Hepatocyte (in vitro differentiated cells): Measurements from ENCODE around the gene CYP2A7. TPM values are rescaled to one million over a fixed set of nuclear protein-coding genes. Genes with fewer than 3 reads are reported as not detected.
"Not testable (repeated sequence)": the region's sequence is repeated elsewhere in the genome, so short reads cannot be mapped to it uniquely, and the experiment has no call there.

ENCODE experiments used
- DNase-seq: peaks from one replicate; pipeline ENCODE4 v3.0.0-alpha.2; 2016; ENCODE audit warnings: low spot score
- H2AFZ ChIP-seq: fragments of 200-600 bp; sonication (generic); 2 replicates; pipeline ENCODE4 v1.6.0; 2016; ENCODE audit warnings: antibody characterized with exemption, mild to moderate bottlenecking
- H3K27ac ChIP-seq: fragments of 200-600 bp; sonication (generic); 2 replicates; pipeline ENCODE4 v1.5.1; 2016; ENCODE audit warnings: mild to moderate bottlenecking
- H3K27me3 ChIP-seq: fragments of 200-600 bp; sonication (generic); 2 replicates; pipeline ENCODE4 v1.6.1; 2016
- H3K36me3 ChIP-seq: fragments of 200-600 bp; sonication (generic); replicated peaks from 2 replicates; pipeline ENCODE4 v1.5.1; 2016; ENCODE audit warnings: low read depth; ENCODE audit not compliant: insufficient read depth
- H3K4me1 ChIP-seq: fragments of 200-600 bp; sonication (generic); 2 replicates; pipeline ENCODE4 v1.5.1; 2016; ENCODE audit warnings: mild to moderate bottlenecking, moderate library complexity; ENCODE audit not compliant: insufficient read depth
- H3K4me2 ChIP-seq: fragments of 200-600 bp; sonication (generic); 2 replicates; pipeline ENCODE4 v1.6.0; 2016
- H3K4me3 ChIP-seq: fragments of 200-600 bp; sonication (generic); 2 replicates; pipeline ENCODE4 v1.5.1; 2016; ENCODE audit warnings: mild to moderate bottlenecking
- H3K79me2 ChIP-seq: fragments of 200-600 bp; sonication (generic); 2 replicates; pipeline ENCODE4 v1.6.0; 2017; ENCODE audit warnings: mild to moderate bottlenecking
- H3K9me2 ChIP-seq: fragments of 200-600 bp; sonication (generic); replicated peaks from 2 replicates; pipeline ENCODE4 v1.6.0; 2017; ENCODE audit warnings: mild to moderate bottlenecking; ENCODE audit not compliant: insufficient read depth
- H3K9me3 ChIP-seq: fragments of 200-600 bp; sonication (generic); 2 replicates; pipeline ENCODE4 v1.5.1; 2016; ENCODE audit warnings: low read depth, mild to moderate bottlenecking
- H4K20me1 ChIP-seq: fragments of 200-600 bp; sonication (generic); 2 replicates; pipeline ENCODE4 v1.6.0; 2016; ENCODE audit warnings: mild to moderate bottlenecking; ENCODE audit not compliant: insufficient read depth, poor library complexity, severe bottlenecking
- CTCF ChIP-seq: fragments of 200-600 bp; sonication (generic); IDR thresholded peaks from 2 replicates; pipeline ENCODE4 v1.5.1; 2016; ENCODE audit warnings: antibody characterized with exemption, mild to moderate bottlenecking; ENCODE audit not compliant: poor library complexity
- EZH2 ChIP-seq: fragments of 200-600 bp; sonication (generic); IDR thresholded peaks from 2 replicates; pipeline ENCODE4 v1.6.1; 2016; ENCODE audit warnings: antibody characterized with exemption, mild to moderate bottlenecking, borderline replicate concordance
- EZH2phosphoT487 ChIP-seq: fragments of 200-600 bp; sonication (generic); IDR thresholded peaks from one replicate; pipeline ENCODE4 v1.6.1; 2018; ENCODE audit warnings: antibody characterized with exemption, mild to moderate bottlenecking, low read depth, moderate library complexity; ENCODE audit not compliant: unreplicated experiment, severe bottlenecking
- WGBS: methylation state at CpG from one replicate; pipeline ENCODE4 v1.1.6; 2016; ENCODE audit warnings: low lambda C conversion rate; ENCODE audit errors: missing lambda C conversion rate; 5-methylcytosine and 5-hydroxymethylcytosine counted together
- polyA plus RNA-seq: library from polyadenylated mRNA; unstranded; fragments of >200 nt; fragmentation: Nextera tagmentation; extraction: Ambion mirVana; gene quantifications from 2 replicates; pipeline ENCODE4 v1.2.1, GENCODE V29; 2016
- total RNA-seq: library from RNA; depleted of rRNA; stranded (reverse); fragments of >200 nt; gene quantifications from 2 replicates; pipeline ENCODE4 v1.2.3, GENCODE V29; 2014

CYP2A7 gene
- total RNA-seq (not detected in 2 replicates), polyA plus RNA-seq (not detected in 2 replicates)

- DNase-seq, H3K79me2 ChIP-seq, H4K20me1 ChIP-seq, H3K36me3 ChIP-seq, H2AFZ ChIP-seq, H3K4me3 ChIP-seq, H3K27ac ChIP-seq, H3K4me1 ChIP-seq, H3K9me3 ChIP-seq, H3K27me3 ChIP-seq, H3K4me2 ChIP-seq, H3K9me2 ChIP-seq: not testable (repeated sequence)
- 83% methylated on average over 3 of the region's 3 CpGs for WGBS
These were observed at the start of gene CYP2A7 for GRCh38 chr19:40882062-40882461. Gene CYP2A7, minus strand, starts transcription at chr19:40882231. Its CDS starts 21 bp downstream, at chr19:40882210.

- H3K36me3 ChIP-seq, H3K79me2 ChIP-seq, H4K20me1 ChIP-seq, H3K27me3 ChIP-seq, H2AFZ ChIP-seq, H3K27ac ChIP-seq, H3K4me2 ChIP-seq, H3K9me3 ChIP-seq, DNase-seq, H3K4me3 ChIP-seq, H3K9me2 ChIP-seq: not testable (repeated sequence)
- H3K4me1 ChIP-seq: peaks cover 11% of the 10 kb centered on the region
- WGBS: 93% methylated on average over 2 of the region's 2 CpGs
These were observed 48.8 kb upstream of the CYP2A7 start for GRCh38 chr19:40930799-40931198.

GRCh38 chr19:40929942-40930341 is 47.9 kb upstream of the CYP2A7 start:
- H3K27ac ChIP-seq: peak overlapping the region; percentile 54
- not testable (repeated sequence) for H3K27me3 ChIP-seq, H3K79me2 ChIP-seq, H3K36me3 ChIP-seq, H4K20me1 ChIP-seq, H3K9me3 ChIP-seq, H3K4me3 ChIP-seq, H2AFZ ChIP-seq, DNase-seq, H3K4me2 ChIP-seq, H3K9me2 ChIP-seq
- WGBS: 76% methylated on average over 3 of the region's 3 CpGs
- peaks cover 11% of the 10 kb centered on the region for H3K4me1 ChIP-seq

GRCh38 chr19:40928850-40929249 is 46.8 kb upstream of the CYP2A7 start:
- Histone ChIP-seq H3K4me3 (no peak overlapping the region), H3K27ac (peak overlapping the region; percentile 89), H3K27me3 (no peaks in the 10 kb centered on the region), H2AFZ (no peak overlapping the region), H3K36me3 (no peaks in the 10 kb centered on the region), H3K9me2 (no peaks in the 10 kb centered on the region), H4K20me1 (no peaks in the 10 kb centered on the region), H3K4me2 (peak overlapping the region; percentile 11), H3K79me2 (no peaks in the 10 kb centered on the region), H3K9me3 (no peaks in the 10 kb centered on the region), H3K4me1 (peaks cover 16% of the 10 kb centered on the region)
- WGBS: 33% methylated on average over 1 of the region's 1 CpG
- DNase-seq: peak; percentile 32
- TF ChIP-seq EZH2phosphoT487: no peak
- TF ChIP-seq EZH2: no peak
- no peak for TF ChIP-seq CTCF

- H3K4me1 ChIP-seq: peaks cover 29% of the 10 kb centered on the region
These were observed 45.5 kb upstream of the CYP2A7 start for GRCh38 chr19:40927567-40927966.

GRCh38 chr19:40926276-40926675 is 44.2 kb upstream of the CYP2A7 start:
- H3K4me3 ChIP-seq: not testable (repeated sequence)
- H3K4me1 ChIP-seq: peaks cover 41% of the 10 kb centered on the region

More at GRCh38 chr19:40927567-40927966, 45.5 kb upstream of the CYP2A7 start:
- WGBS: 85% methylated on average over 3 of the region's 3 CpGs
- no peaks in the 10 kb centered on the region for H3K9me2 ChIP-seq
- no peak overlapping the region for H2AFZ ChIP-seq
- H3K4me3 ChIP-seq: no peak overlapping the region
- no peak for DNase-seq
- no peak overlapping the region for H3K4me2 ChIP-seq
- no peaks in the 10 kb centered on the region for H3K9me3 ChIP-seq
- no peaks in the 10 kb centered on the region for H3K79me2 ChIP-seq
- no peaks in the 10 kb centered on the region for H3K36me3 ChIP-seq
- peak overlapping the region; percentile 89 for H3K27ac ChIP-seq
- TF ChIP-seq EZH2phosphoT487 (no peak), EZH2 (no peak), CTCF (no peak)
- no peaks in the 10 kb centered on the region for H4K20me1 ChIP-seq
- no peaks in the 10 kb centered on the region for H3K27me3 ChIP-seq

More at GRCh38 chr19:40926276-40926675, 44.2 kb upstream of the CYP2A7 start:
- not testable (repeated sequence) for H3K27me3 ChIP-seq, H3K36me3 ChIP-seq, H3K79me2 ChIP-seq, H3K9me2 ChIP-seq, H3K9me3 ChIP-seq, H2AFZ ChIP-seq, DNase-seq, H3K27ac ChIP-seq, H3K4me2 ChIP-seq, H4K20me1 ChIP-seq
- WGBS: 90% methylated on average over 1 of the region's 1 CpG
